ENCODE measurements around the gene KNSTRN.

The KNSTRN gene

DNA sequence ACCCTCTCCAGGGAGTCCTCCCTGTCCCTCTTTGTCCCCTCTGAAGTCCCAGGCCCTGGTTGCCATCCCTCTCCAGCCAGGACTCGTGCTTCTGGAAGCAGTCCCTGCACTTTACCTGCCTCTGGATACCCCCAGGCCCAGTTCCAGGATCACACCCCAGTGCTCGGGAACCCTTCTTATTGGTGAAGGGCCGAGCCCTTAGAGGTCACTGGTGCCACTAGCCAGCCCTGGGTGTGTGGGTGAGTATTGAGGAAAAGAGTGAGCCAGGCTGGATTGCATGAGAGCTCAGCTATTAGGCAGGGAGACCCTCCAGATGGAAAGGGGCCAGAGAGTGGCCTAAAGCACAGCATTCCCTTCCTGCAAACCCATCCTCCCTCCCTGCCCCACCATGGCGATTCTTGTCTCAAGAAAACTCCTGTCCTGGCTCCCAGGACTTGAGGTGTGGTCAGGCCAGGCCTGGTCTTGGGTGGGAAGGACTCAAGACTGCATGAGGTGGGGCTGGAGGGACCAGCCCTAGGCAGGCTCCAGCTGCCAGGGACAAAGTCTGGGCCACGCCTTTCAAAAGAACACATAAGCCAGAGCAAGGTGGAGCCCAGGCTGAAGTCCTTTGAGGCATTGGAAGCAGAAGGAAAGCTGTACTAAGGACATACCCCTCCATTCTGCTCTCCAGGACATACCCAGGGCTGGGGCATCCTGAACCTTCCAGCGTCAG, 36.5 kb upstream of the KNSTRN start:
- in situ Hi-C loops (cut with MboI; ENCODE audit: low sequenced_read_pairs): no loop called here

DNA sequence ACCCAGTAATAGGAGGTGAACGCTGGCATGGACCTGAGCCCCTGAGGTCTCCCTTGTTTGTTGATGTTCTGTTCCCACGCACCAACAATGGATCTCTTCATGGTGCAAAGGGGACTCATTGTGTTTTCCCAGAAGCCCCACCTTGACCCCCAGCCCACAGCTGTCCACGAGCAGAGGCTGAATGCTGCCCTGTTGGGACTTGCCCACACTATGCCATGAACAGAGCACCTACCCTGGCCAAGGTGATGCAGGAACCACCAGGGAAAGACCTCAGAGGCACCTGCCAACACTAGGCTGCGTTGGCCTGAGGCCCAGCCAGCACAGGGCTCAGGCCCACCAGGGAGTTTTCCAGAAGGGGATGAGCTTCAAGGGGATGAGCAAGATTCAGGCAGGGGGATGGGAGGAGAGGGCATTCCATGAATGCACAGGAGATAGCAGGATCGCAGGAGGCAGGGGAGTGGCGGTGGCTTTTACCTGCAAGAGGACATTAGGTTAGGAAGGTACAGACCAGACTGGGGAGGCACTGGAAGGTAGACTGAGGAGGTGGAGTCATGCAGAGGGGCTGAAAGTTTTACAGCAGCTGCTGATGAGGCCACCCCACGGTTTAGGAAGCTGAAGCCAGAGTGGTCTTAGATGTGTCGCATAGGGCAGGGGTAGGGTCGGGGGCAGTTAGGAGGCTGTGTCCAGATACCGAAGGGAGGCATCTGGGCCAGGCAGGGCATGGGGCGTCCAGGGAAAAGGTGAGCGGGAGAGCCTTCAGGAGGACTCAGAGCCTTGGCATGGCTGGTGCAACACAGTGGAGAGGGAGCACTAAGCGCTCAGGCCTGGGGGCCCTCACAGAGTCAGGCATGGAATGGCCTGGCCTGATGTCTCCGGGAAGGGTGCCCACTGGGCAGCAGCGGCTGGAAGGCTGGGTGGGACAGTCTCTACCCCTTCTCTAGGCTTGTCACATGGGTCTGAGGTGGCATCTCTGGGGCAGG, 35.7 kb upstream of the KNSTRN start:
- in situ Hi-C loops (cut with MboI; ENCODE audit: low sequenced_read_pairs): no loop called here

DNA sequence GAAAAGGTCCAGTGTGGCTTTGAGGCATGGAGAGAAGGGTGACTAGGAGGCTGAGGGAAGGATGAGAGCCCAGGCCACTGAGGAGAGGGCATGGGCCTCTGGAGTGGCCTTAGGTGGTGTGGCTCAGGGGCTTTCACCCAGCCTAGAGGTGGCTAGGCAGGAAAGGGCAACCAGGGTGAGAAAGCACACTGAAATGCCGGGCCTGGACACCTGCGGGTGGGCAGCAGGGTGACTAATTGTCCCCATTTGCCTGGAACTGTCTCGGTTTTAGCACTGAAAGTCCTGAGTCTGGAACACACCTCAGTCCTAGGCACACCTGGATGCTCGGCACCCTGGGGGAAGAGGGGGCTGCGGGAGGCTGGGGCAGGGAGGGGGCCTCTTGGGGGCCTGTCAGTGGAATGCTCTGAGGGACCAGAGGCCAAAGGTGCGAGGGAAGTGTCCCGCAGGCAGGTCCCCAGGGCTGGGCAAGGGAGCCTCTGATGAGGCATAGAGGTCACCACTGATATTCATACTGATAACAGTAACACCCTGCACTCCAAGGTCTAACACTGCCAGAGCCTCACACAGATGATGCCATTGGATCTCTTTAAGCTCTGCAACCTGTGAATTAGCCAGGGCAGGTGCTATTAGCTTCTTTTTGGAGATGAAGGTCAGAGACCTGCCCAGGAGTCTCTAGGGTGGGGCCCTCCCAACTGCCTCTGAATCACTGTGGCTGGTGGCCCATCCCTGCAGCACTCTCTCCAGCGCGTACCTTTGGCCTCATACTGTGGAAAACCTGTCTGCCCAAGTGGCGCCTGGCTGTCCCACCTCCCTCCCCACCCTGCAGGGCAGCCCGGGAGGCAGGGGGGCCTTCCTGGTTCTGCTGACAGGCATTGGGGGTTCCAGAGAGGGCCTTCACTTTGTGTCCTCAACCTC, 34.7 kb upstream of the KNSTRN start:
- in situ Hi-C loops (cut with MboI; ENCODE audit: low sequenced_read_pairs): no loop called here

DNA sequence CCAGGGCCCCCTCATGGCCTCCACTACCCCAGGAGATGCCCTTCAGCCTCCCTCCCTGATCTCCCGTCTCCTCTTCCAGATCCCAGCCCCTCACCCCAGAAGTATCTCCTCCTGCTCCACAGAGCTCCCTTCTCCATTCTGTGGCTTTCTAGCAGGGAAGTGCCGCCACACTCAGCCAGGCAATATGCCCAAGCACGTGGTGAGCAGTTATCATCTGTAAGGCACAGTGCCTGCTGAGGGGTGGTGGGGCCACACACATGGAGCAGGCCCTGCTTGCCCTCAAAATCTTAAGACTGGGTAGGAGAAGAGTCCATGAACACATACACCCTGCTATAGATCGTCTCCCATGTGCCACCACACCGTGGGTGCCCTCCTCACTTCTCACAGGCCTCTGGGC, 34.0 kb upstream of the KNSTRN start:
- in situ Hi-C loops (cut with MboI; ENCODE audit: low sequenced_read_pairs): no loop called here

DNA sequence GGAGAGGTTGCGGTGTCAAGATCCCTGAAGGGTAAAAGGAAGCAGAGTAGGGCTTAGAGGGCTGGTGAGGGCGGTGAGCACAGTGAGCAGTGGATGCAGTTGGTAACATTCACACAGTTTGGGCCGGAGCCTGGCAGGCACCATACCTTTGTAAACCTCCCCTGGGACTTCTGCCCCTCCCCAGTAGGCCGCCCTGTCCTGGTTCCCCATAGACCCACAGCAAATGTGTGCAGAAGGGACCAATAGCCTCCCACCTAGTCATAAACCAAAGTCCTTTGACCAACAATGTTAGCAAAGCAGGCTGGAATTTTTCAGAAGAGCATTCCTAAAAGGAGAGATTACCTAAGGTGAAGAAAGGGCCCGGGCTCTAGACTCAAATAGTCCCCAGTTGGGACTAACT, 33.4 kb upstream of the KNSTRN start:
- in situ Hi-C loops (cut with MboI; ENCODE audit: low sequenced_read_pairs): no loop called here

GRCh38 chr15:40352281-40352901, 30.1 kb upstream of the KNSTRN start:
- in situ Hi-C loops (cut with MboI; ENCODE audit: low sequenced_read_pairs): no loop called here

DNA sequence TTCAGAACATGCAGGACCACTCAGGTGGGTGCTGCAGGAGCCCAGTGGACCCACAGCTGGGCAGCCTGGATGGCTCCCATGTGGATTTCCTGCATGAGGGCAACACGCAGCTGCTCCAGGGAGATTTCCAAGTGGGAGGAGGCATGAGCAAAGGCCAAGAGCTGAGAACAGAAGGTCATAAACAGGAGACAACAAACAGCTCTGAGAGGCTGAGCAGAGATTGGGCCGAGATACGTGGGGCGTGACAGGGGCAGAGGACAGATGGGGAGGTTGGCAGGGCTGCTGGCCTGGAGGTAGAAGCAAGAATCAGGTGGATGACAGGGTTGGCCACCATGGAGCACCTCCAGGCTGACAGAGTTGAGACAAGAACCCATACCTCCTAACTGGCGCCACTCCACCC, 28.8 kb upstream of the KNSTRN start:
- in situ Hi-C loops (cut with MboI; ENCODE audit: low sequenced_read_pairs): no loop called here

GRCh38 chr15:40354408-40355171, 27.9 kb upstream of the KNSTRN start:
- in situ Hi-C loops (cut with MboI; ENCODE audit: low sequenced_read_pairs): no loop called here

- in situ Hi-C loops (cut with MboI; ENCODE audit: low sequenced_read_pairs): no loop called here
These were observed 26.4 kb upstream of the KNSTRN start for GRCh38 chr15:40355976-40356585.

GRCh38 chr15:40357246-40357645, 25.3 kb upstream of the KNSTRN start:
- in situ Hi-C loops (cut with MboI; ENCODE audit: low sequenced_read_pairs): no loop called here

- in situ Hi-C loops (cut with MboI; ENCODE audit: low sequenced_read_pairs): no loop called here
These were observed 24.6 kb upstream of the KNSTRN start, which contains the start of gene DISP2 for GRCh38 chr15:40357723-40358470. Gene DISP2 (plus strand): TSS chr15:40358219. CDS start chr15:40358322, 103 bp downstream.

DNA sequence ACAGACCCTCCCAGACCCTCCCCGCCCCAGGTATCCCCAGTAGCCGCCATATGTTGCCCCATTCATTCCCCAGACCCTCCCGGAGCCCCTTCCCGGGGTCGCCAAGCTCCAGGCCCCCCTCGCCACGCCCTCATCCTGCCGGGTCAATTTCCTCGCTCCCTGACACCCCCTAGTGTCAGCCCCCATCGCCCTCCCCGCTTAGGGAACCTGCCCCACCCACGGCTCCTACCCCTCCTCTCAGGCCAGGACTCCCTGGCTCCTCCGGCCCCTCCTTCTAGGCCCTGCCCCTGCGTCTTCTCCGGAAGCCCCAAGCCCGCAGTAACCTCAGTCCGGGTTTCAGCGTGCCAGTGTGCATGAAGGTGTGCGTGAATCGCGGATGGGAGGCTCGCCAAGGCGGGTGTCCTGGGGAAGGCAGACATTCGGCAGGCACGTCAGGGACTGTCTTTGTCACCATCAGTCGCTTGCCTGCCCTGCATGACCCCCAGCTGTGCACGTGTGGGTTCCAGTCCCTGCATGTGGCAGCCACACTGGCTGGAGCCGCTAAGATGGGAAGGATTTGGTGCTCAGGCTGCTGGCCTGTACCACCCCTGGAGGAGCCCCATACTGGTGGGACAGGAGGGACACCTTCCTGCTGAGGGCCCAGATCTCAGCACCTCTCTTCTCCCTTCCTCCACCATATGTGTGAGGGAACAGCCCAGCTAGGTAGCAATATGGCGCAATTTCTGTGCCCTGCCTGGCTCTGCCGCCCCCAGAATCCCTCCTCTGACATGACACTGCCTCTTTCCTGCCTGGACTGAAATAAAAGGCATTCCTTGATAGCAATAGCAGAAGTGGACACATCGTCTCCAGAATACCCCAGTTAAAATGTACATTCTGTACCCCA, 23.8 kb upstream of the KNSTRN start:
- in situ Hi-C loops (cut with MboI; ENCODE audit: low sequenced_read_pairs): no loop called here

- in situ Hi-C loops (cut with MboI; ENCODE audit: low sequenced_read_pairs): no loop called here
These were observed 22.5 kb upstream of the KNSTRN start for GRCh38 chr15:40360015-40360414.

- in situ Hi-C loops (cut with MboI; ENCODE audit: low sequenced_read_pairs): no loop called here
These were observed 20.9 kb upstream of the KNSTRN start for GRCh38 chr15:40361640-40362039.

GRCh38 chr15:40363611-40364010, 18.9 kb upstream of the KNSTRN start:
- in situ Hi-C loops (cut with MboI; ENCODE audit: low sequenced_read_pairs): no loop called here

DNA sequence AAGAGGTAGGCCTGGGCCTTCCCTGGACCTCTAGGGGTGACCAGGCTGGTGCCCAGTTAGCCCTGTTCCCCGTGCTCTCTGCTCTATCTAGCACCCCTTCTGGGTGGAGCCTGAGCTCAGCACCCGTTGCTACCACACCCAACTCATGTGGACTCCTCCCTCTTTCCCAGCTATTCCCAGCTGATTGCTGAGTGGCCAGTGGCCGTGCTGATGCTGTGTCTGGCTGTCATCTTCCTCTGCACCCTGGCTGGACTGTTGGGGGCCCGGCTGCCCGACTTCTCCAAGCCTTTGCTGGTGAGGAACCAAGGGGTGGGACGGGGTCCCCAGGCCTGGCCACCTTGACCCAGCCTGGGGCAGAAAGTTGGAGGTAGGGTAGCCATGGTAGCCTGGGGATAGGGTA, 18.3 kb upstream of the KNSTRN start:
- in situ Hi-C loops (cut with MboI; ENCODE audit: low sequenced_read_pairs): no loop called here

GRCh38 chr15:40365016-40365415, 17.5 kb upstream of the KNSTRN start:
- in situ Hi-C loops (cut with MboI; ENCODE audit: low sequenced_read_pairs): no loop called here
